Activated CD8-positive, alpha-beta memory T cell treated with anti-CD3 and anti-CD28 coated beads, Interleukin-2, amount 50 U/mL, for 48 hours (primary cell): ENCODE results near the gene SYNE3.

Source experiments
- DNase-seq: peaks from one replicate; pipeline ENCODE4 v3.0.0-alpha.2; 2020

The SYNE3 gene

DNA sequence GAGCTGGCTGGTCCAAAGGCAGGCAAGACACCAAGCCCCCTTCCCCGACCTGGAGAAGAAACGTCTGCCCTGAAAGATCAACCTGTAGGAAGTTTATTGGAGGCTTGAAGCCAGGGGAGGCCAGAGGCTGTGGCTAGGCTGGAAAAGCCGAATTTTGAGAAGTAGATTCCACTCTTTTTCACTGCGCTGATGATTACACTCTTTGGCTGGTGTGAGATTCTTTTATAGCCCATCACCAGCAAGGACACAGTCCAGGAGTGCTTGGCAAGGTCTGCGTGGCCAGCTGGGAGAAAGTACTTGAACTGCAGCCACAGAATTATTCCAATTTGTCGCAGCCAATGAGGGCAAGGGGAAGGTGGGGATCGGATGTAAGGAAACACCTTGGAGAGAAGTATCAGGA, 45.0 kb downstream of the SYNE3 start:
- DNase-seq, result no peak

DNA sequence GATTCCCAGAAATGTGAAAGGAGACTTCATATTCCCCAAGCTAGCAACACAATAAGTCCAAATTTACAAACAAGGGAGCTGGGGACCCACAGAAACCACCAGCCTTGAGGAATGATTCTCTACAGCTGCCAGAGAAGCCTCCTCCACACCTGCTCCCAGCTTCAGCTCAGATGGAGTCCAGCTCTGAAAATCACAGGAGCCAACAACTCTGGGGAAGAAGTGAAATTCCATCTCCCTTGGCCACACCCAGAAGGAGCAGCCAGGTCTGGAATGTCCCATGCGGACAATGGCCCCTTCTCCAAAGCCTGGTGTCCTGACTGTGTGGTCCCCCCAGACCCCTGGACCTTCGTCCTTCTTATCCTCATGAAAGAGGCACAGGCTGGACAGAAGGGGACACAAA, 45.4 kb downstream of the SYNE3 start:
- no peak for DNase-seq

DNA sequence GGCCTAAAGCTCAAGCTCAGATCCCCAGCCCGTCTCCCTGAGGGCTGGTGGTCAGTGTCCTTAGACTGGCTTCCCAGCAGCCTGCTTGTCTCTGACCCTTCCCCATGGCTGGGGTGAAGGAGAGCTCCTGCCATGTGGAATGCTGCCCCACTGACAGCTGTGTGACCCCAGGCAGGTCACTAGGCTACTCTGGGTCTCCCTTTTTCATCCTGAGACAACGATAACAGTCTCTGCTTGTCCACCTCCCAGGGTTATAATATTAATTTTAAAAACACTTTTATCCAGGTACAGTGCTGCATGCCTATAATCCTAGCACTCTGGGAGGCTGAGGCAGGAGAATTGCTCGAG, 47.3 kb downstream of the SYNE3 start:
- no peak for DNase-seq

DNA sequence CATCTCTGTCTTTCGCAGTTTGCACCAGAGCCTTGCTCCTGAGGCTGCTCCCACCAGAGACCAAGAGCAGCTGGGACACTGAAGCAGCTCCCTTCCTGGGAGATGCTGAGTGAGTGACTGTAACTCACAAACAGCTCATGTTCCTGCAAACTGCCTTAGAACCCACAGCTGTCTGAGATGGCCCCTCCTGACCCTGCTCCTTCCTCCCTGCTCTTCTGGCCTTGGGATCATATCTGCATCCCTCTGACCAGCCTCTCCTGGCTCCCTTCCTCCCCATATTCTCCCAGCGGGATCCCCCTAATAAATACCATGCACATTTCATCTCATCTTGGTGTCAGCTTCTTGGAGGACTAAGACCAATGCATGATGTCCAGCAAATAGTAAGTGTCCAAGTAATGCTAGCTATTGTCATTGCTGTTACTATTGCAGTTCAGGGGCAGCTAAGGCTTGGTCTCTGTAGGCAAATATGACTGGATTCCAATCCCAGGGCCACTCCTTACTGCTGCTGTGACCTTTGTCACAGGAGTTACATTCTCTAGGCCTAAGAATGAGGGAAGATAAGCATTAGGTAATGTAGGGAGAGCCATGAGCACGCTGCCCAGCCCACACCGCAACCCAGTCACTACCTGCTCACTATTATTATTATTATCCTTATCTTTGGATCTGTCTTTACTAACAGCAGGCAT, 47.9 kb downstream of the SYNE3 start:
- DNase-seq, result no peak

DNA sequence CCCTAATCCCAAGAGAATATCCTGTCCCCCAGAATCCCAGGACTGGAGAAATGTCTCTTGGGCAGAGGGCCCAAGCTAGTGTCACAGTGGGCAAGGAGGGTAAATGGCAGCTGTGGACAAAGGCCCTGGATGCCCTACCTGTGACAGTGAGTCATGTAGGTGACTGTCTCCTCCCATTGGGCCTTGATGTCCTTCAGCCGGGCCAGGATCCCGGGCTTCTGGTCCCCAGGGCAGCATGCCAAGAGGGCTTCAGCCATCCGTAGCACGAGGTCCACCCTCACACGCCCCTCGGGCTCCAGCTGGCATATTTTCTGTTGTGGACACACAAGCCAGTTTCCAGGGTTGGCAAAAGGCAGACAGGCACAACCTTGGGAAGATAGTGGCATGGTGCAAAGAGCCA, 48.8 kb downstream of the SYNE3 start:
- no peak for DNase-seq

DNA sequence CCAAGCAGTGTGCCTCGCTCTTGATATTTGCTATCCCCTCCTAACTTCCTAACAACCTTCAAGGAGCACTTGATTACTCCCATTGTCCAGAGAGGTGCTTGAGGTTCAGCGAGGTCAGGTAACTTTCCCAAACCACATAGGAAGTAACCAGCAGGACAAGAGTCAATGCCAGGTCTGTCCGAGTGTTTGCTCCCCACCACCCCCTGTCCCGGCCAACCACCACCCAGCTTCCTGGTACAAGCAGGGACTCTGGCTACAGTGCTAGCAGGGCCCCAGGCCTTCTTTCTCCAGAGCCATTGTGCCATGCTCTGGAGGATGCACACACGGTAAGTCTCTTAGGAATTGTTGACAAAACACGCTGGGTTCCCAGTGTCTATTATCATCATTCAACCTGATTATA, 49.2 kb downstream of the SYNE3 start:
- DNase-seq, result no peak
